D721Med (cell line): ENCODE data around the gene EXOC4.

Source experiments
- DNase-seq: peaks from one replicate; pipeline ENCODE4 v3.0.0; 2011; ENCODE audit warnings: low spot score; ENCODE audit not compliant: insufficient read length
- FAIRE-seq: peaks from 2 replicates; lab custom pipeline; 2011; peaks lifted over from hg19 to GRCh38; lab: Jason Lieb, UNC
- TF ChIP-seq, protein P1 (sequence below): IDR thresholded peaks from 2 replicates; pipeline ENCODE4 v1.5.1; 2012; ENCODE audit warnings: mild to moderate bottlenecking, control low read depth; ENCODE audit not compliant: insufficient read depth; ENCODE audit errors: missing control alignments

Gene EXOC4

DNA sequence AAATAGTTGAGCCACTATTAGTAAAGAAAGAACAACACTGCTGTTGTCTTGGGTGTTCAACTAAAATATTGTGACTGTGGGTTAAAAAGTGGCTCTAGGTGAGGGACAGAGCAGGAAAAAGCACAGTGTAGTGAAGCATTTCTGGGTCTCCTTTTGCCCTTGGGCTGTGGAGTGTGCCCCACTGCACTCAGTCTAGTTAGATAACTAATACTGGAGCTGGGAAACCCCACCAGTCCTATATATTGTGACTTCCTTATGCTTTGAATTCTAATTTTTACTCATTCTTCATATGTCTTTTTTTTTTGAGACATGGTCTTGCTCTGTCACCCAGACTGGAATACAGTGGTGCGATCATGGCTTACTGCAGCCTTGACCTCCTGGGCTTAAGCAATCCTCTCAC, 195.1 kb downstream of the EXOC4 start:
- no peak for FAIRE-seq
- TF ChIP-seq, protein P1, sequence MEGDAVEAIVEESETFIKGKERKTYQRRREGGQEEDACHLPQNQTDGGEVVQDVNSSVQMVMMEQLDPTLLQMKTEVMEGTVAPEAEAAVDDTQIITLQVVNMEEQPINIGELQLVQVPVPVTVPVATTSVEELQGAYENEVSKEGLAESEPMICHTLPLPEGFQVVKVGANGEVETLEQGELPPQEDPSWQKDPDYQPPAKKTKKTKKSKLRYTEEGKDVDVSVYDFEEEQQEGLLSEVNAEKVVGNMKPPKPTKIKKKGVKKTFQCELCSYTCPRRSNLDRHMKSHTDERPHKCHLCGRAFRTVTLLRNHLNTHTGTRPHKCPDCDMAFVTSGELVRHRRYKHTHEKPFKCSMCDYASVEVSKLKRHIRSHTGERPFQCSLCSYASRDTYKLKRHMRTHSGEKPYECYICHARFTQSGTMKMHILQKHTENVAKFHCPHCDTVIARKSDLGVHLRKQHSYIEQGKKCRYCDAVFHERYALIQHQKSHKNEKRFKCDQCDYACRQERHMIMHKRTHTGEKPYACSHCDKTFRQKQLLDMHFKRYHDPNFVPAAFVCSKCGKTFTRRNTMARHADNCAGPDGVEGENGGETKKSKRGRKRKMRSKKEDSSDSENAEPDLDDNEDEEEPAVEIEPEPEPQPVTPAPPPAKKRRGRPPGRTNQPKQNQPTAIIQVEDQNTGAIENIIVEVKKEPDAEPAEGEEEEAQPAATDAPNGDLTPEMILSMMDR = no peak
- DNase-seq = no peak

DNA sequence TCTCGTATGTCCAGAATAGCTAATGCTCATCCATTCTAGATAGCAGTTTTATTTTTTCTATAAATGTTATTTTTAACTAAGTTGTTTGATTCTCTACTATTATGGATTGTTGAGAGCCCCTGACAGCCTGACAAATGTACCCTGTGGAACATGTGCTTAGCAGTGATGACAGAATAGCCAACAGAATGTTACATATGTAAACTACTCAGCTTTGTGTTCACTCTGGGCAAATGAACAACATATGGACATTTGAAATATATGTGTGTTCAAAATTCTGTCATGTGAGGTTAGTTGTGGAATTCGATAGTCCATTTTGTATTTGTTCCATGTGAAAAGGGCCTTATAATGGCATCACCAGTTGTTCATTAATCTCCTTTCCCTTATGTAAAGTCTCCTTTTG, 199.7 kb downstream of the EXOC4 start:
- FAIRE-seq = no peak
- DNase-seq = no peak
- TF ChIP-seq, protein P1 = no peak

- DNase-seq (no peak), FAIRE-seq (no peak)
- TF ChIP-seq, protein P1 = no peak
Observed at GRCh38 chr7:133458688-133459087, 205.8 kb downstream of the EXOC4 start.

DNA sequence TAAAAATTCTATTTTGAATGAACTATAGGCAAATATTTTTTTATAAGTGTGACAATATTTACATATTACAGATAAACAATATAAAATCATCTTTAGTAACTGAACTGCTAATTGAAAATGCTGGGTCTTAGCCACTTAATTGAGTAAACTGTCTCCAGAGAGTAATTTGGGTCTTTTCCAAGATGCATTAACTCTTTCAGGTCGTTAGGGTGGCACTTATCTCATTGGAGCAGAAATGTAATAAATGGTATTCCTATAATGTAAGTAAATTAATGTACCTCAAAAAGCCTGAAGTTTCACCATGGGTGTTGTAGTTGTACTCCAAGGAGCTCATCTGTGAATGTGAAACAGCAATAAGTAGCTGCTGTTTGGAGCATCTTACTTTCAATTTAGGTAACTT, 208.5 kb downstream of the EXOC4 start:
- DNase-seq (no peak), FAIRE-seq (no peak)
- TF ChIP-seq, protein P1 = no peak

GRCh38 chr7:133475655-133476054, 222.8 kb downstream of the EXOC4 start:
- FAIRE-seq = no peak

DNA sequence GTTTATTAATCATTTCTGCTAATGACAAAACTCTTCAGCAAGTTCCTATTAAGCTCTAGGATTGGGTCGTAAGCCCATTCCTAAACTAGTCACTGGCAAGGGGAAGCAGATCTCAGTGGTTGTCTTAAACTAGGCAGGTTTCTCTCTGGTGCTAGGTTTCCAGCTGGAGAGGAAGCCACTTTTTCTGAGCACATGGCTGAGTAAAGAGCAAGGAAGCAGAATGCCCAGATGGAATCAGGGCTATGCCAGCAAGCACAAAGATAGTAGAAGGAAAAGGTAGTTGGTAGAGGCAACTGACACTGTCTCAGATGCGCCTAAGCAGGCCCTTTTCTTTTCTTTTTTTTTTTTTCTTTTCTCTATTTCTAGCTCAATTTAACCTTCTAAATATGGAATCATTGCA, 224.9 kb downstream of the EXOC4 start:
- TF ChIP-seq, protein P1 = no peak
- no peak for FAIRE-seq
- no peak for DNase-seq

More at GRCh38 chr7:133475655-133476054, 222.8 kb downstream of the EXOC4 start:
- DNase-seq = no peak
- TF ChIP-seq, protein P1 = no peak

- DNase-seq = no peak
- TF ChIP-seq, protein P1 = no peak
Observed at GRCh38 chr7:133478591-133479135, 225.8 kb downstream of the EXOC4 start.

More at GRCh38 chr7:133478591-133479135, 225.8 kb downstream of the EXOC4 start:
- no peak for FAIRE-seq
